PC-3 (cell line): Measurements from ENCODE around the gene COG5.

Experiments used
- EZH2 ChIP-seq: fragments of 300-600 bp; sonication (generic); IDR thresholded peaks from one replicate; pipeline ENCODE4 v1.6.1; 2017; ENCODE audit warnings: antibody characterized with exemption, mild to moderate bottlenecking, low read length; ENCODE audit not compliant: unreplicated experiment
- TF ChIP-seq, protein P1 (sequence below): fragments of 300-600 bp; sonication (generic); conservative IDR thresholded peaks from 2 replicates; pipeline ENCODE4 v1.5.1; 2017; ENCODE audit warnings: antibody characterized with exemption, low read depth, mild to moderate bottlenecking, low read length

GRCh38 chr7:107208563-107208962 lies 355.2 kb downstream of the COG5 start:
- TF ChIP-seq, protein P1, sequence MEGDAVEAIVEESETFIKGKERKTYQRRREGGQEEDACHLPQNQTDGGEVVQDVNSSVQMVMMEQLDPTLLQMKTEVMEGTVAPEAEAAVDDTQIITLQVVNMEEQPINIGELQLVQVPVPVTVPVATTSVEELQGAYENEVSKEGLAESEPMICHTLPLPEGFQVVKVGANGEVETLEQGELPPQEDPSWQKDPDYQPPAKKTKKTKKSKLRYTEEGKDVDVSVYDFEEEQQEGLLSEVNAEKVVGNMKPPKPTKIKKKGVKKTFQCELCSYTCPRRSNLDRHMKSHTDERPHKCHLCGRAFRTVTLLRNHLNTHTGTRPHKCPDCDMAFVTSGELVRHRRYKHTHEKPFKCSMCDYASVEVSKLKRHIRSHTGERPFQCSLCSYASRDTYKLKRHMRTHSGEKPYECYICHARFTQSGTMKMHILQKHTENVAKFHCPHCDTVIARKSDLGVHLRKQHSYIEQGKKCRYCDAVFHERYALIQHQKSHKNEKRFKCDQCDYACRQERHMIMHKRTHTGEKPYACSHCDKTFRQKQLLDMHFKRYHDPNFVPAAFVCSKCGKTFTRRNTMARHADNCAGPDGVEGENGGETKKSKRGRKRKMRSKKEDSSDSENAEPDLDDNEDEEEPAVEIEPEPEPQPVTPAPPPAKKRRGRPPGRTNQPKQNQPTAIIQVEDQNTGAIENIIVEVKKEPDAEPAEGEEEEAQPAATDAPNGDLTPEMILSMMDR: no peak
- TF ChIP-seq EZH2: no peak
